GM19240 (cell line): Measurements from ENCODE around the gene PIEZO2.
"Not testable (repeated sequence)": the region's sequence is repeated elsewhere in the genome, so short reads cannot be mapped to it uniquely, and the experiment has no call there.

ENCODE experiments used
- DNase-seq: peaks from one replicate; pipeline ENCODE4 v3.0.0; 2011; ENCODE audit warnings: low spot score; ENCODE audit not compliant: insufficient read length

Gene PIEZO2

GRCh38 chr18:10688766-10689165 is 460.6 kb downstream of the PIEZO2 start:
- DNase-seq, result no peak

GRCh38 chr18:10687161-10687925 is 462.0 kb downstream of the PIEZO2 start:
- no peak for DNase-seq

- DNase-seq, result no peak
Measured at GRCh38 chr18:10686308-10686707, 463.1 kb downstream of the PIEZO2 start.

GRCh38 chr18:10685484-10685883 is 463.9 kb downstream of the PIEZO2 start:
- DNase-seq, result no peak

- DNase-seq, result no peak
Measured at GRCh38 chr18:10682368-10682714, 467.0 kb downstream of the PIEZO2 start.

- no peak for DNase-seq
Measured at GRCh38 chr18:10681581-10682367, 467.6 kb downstream of the PIEZO2 start.

- no peak for DNase-seq
Measured at GRCh38 chr18:10680271-10680596, 469.1 kb downstream of the PIEZO2 start.

- no peak for DNase-seq
Measured at GRCh38 chr18:10679557-10680270, 469.7 kb downstream of the PIEZO2 start.

GRCh38 chr18:10671441-10671840 is 477.9 kb downstream of the PIEZO2 start:
- DNase-seq, result no peak

- no peak for DNase-seq
Measured at GRCh38 chr18:10670856-10671255, 478.5 kb downstream of the PIEZO2 start.

GRCh38 chr18:10669441-10670100 is 479.8 kb downstream of the PIEZO2 start:
- no peak for DNase-seq

GRCh38 chr18:10663750-10664149 is 485.6 kb downstream of the PIEZO2 start:
- no peak for DNase-seq

- no peak for DNase-seq
Measured at GRCh38 chr18:10661317-10661716, 488.1 kb downstream of the PIEZO2 start.

GRCh38 chr18:10660179-10660884 is 489.0 kb downstream of the PIEZO2 start:
- no peak for DNase-seq

GRCh38 chr18:10659594-10659993 is 489.8 kb downstream of the PIEZO2 start:
- no peak for DNase-seq

GRCh38 chr18:10659000-10659399 is 490.4 kb downstream of the PIEZO2 start:
- no peak for DNase-seq

- DNase-seq, result not testable (repeated sequence)
Measured at GRCh38 chr18:10644003-10644402, 505.4 kb downstream of the PIEZO2 start.

- not testable (repeated sequence) for DNase-seq
Measured at GRCh38 chr18:10642915-10643524, 506.3 kb downstream of the PIEZO2 start.

- not testable (repeated sequence) for DNase-seq
Measured at GRCh38 chr18:10638539-10638885, 510.9 kb downstream of the PIEZO2 start.

- DNase-seq, result not testable (repeated sequence)
Measured at GRCh38 chr18:10637858-10638538, 511.4 kb downstream of the PIEZO2 start.
